Measurements from ENCODE around the gene MATK.

Gene MATK

DNA sequence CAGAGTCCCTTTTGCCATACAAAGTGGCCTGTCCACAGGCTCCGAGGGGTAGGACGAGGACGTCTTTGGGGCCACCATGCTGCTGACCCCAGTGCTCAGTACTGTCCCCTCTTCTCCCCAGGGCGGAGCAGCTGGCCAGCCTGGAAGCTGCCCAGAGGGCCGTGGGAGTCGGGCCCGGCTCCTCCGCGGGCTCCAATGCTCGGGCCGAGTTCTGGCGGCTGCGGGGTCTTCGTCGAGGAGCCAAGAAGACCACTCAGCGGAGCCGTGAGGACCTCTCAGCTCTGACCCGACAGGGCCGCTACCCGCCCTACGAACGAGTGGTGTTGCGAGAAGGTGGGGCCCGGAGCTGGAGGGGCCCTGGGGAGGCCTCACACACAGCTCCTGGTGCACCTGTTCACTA lies 45.8 kb downstream of the MATK start:
- DNase-seq: no peak

- no peak for DNase-seq
These were observed 47.5 kb downstream of the MATK start for GRCh38 chr19:3738477-3739220.

GRCh38 chr19:3737487-3738205 lies 48.5 kb downstream of the MATK start:
- no peak for DNase-seq

DNA sequence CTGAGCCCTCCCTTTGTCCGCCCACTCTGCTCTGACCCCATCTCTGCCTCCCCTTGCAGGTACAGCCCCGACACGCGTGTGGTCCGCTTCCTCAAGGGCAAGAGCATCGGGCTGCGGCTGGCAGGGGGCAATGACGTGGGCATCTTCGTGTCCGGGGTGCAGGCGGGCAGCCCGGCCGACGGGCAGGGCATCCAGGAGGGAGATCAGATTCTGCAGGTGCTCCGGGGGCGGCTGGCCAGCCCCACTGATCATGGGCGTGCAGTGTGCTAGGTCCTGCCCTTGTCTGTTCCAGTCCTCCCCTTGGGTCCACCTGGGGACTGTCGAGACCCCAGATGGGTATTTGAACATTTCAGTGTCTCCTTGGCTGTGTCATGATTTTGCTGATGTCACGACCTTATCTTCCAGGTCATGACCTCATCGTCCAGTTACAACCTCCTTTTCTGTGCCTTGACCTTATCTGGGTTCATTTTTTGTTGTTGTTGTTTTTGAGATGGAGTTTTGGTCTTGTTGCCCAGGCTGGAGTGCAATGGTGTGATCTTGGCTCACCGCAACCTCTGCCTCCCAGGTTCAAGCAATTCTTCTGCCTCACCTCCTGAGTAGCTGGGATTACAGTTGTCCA lies 50.0 kb downstream of the MATK start:
- DNase-seq: no peak

DNA sequence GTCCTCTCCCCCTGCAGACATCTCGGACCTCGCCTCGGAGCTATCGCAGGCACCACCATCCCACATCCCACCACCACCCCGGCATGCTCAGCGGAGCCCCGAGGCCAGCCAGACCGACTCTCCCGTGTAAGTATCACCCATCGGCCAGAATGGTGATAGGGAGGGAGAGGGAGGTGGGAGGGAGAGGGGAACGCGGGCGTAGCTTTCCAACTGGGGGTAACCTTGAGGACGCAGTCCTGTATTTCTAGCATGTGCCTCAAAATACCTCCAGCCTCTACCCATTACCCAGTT lies 51.9 kb downstream of the MATK start:
- no peak for DNase-seq

DNA sequence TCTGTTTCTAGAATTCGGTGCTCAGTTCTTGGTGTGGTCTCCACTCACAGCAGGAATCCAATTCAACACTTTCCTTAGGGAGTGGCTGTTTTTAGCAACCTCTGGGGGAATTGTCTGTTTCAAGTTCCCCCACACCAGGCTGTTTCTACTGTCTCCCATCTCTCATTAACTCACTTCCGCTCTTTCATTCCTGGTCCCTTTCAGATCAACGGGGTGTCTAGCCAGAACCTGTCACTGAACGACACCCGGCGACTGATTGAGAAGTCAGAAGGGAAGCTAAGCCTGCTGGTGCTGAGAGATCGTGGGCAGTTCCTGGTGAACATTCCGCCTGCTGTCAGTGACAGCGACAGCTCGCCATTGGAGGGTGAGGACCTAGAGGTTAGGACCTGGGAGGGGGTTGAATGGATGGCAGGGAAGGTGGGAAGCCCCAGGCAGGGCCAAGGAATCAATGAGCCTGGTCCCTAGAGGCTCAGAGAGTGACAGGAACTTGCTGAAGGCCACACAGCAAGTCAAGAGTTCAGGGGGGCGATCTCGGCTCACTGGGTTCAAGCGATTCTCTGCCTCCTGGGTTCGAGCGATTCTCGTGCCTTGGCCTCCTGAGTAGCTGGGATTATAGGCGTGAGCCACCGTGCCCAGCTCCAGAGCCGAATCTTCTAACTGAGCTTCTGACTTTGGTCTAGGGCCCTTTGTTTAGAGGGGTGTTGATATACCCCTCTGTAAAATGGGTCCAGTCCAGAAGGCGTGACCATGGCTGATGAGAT lies 52.5 kb downstream of the MATK start:
- no peak for DNase-seq

GRCh38 chr19:3732108-3732507 lies 54.1 kb downstream of the MATK start:
- DNase-seq: no peak

- DNase-seq: no peak
These were observed 55.7 kb downstream of the MATK start for GRCh38 chr19:3730457-3730958.
